Measurements from ENCODE around the gene FOSL2. TPM values are rescaled to one million over a fixed set of nuclear protein-coding genes. Genes with fewer than 3 reads are reported as not detected.

The FOSL2 gene
- total RNA-seq, 1 experiment from 2014 or later = 53.7 TPM

DNA sequence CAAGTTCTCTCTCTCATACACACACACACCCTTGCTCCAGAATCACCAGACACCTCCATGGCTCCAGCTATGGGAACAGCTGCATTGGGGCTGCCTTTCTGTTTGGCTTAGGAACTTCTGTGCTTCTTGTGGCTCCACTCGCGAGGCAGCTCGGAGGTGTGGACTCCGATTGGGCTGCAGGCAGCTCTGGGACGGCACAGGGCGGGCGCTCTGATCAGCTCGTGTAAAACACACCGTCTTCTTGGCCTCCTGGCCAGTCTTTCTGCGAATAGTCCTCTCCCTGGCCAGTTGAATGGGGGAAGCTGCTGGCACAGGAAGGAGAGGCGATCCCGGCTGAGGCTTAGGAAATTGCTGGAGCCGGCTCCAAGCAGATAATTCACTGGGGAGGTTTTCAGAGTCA is 22.4 kb downstream of the FOSL2 start:
- CTCF ChIA-PET = interaction anchor here (1.6 kb wide), 1 partner anchor 12 kb away, joined by 4 read pairs; no protein-coding TSS in a partner anchor
- Mint-ChIP-seq H3K27ac (ENCODE audit: unreplicated experiment) (no peak overlapping the region), H3K9me3 (ENCODE audit: low read depth, unreplicated experiment) (no peaks in the 10 kb centered on the region), H3K36me3 (ENCODE audit: insufficient read depth, unreplicated experiment) (peaks cover 66% of the 10 kb centered on the region), H3K4me3 (ENCODE audit: low read depth, unreplicated experiment) (no peak overlapping the region), H3K4me1 (ENCODE audit: low read depth, unreplicated experiment) (peaks cover 14% of the 10 kb centered on the region), H3K27me3 (ENCODE audit: unreplicated experiment) (no peaks in the 10 kb centered on the region)
- BruUV-seq (replicated peaks) = no TSS peak
- no peak for DNase-seq
- TF ChIP-seq, protein P1, sequence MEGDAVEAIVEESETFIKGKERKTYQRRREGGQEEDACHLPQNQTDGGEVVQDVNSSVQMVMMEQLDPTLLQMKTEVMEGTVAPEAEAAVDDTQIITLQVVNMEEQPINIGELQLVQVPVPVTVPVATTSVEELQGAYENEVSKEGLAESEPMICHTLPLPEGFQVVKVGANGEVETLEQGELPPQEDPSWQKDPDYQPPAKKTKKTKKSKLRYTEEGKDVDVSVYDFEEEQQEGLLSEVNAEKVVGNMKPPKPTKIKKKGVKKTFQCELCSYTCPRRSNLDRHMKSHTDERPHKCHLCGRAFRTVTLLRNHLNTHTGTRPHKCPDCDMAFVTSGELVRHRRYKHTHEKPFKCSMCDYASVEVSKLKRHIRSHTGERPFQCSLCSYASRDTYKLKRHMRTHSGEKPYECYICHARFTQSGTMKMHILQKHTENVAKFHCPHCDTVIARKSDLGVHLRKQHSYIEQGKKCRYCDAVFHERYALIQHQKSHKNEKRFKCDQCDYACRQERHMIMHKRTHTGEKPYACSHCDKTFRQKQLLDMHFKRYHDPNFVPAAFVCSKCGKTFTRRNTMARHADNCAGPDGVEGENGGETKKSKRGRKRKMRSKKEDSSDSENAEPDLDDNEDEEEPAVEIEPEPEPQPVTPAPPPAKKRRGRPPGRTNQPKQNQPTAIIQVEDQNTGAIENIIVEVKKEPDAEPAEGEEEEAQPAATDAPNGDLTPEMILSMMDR (IDR thresholded peaks at IDR 0.05; ENCODE audit: unreplicated experiment) = no peak
- intact Hi-C loops (cut with micrococcal nuclease; ENCODE audit: unreplicated experiment) = no loop called here

GRCh38 chr2:28415715-28416114 is 23.1 kb downstream of the FOSL2 start:
- Mint-ChIP-seq H3K27ac (ENCODE audit: unreplicated experiment) (no peak overlapping the region), H3K36me3 (ENCODE audit: insufficient read depth, unreplicated experiment) (peaks cover 68% of the 10 kb centered on the region), H3K9me3 (ENCODE audit: low read depth, unreplicated experiment) (no peaks in the 10 kb centered on the region), H3K27me3 (ENCODE audit: unreplicated experiment) (no peaks in the 10 kb centered on the region), H3K4me1 (ENCODE audit: low read depth, unreplicated experiment) (peaks cover 17% of the 10 kb centered on the region), H3K4me3 (ENCODE audit: low read depth, unreplicated experiment) (no peak overlapping the region)
- intact Hi-C loops (cut with micrococcal nuclease; ENCODE audit: unreplicated experiment) = no loop called here
- TF ChIP-seq, protein P1 (IDR thresholded peaks at IDR 0.05; ENCODE audit: unreplicated experiment) = no peak
- DNase-seq = no peak
- BruUV-seq (replicated peaks) = no TSS peak
- CTCF ChIA-PET = no interaction called here

DNA sequence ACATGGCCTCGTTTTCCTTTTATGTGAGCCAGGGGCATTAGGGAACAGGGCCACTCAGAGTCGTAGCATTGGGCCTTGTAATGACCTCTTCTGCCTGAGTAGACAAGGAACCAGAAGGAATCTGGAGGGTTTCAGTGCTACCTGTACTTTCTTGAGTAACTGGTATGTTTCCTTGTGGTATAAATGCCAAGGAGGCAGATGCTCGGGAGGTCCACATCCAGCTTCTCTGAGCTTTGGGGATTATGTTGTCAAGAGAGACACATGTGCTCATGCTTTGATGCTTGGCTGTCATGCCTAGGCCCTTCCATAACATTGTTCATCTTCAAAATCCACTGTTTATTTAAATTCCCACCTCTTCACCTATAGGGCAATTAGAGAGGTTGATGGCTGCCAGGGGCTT is 26.3 kb downstream of the FOSL2 start:
- no peaks in the 10 kb centered on the region for H3K9me3 Mint-ChIP-seq (ENCODE audit: low read depth, unreplicated experiment)
- H3K4me1 Mint-ChIP-seq (ENCODE audit: low read depth, unreplicated experiment) = peaks cover 24% of the 10 kb centered on the region
- no peak overlapping the region for H3K27ac Mint-ChIP-seq (ENCODE audit: unreplicated experiment)
- intact Hi-C loops (cut with micrococcal nuclease; ENCODE audit: unreplicated experiment) = loop anchor here (1.0 kb wide), 1 partner anchor 666 kb away; no protein-coding TSS in a partner anchor
- CTCF ChIA-PET = interaction anchor here (0.8 to 1.5 kb wide), 10 partner anchors 9 to 736 kb away, joined by 3 to 6 read pairs (median 3); no protein-coding TSS in a partner anchor
- H3K27me3 Mint-ChIP-seq (ENCODE audit: unreplicated experiment) = no peaks in the 10 kb centered on the region
- TF ChIP-seq, protein P1 (IDR thresholded peaks at IDR 0.05; ENCODE audit: unreplicated experiment) = no peak
- H3K36me3 Mint-ChIP-seq (ENCODE audit: insufficient read depth, unreplicated experiment) = peaks cover 46% of the 10 kb centered on the region
- DNase-seq = no peak
- H3K4me3 Mint-ChIP-seq (ENCODE audit: low read depth, unreplicated experiment) = no peak overlapping the region
- BruUV-seq (replicated peaks) = no TSS peak

- CTCF ChIA-PET = interaction anchor here (0.7 to 1.5 kb wide), 12 partner anchors 10 to 1038 kb away, joined by 3 to 6 read pairs (median 3); no protein-coding TSS in a partner anchor
- no peaks in the 10 kb centered on the region for H3K27me3 Mint-ChIP-seq (ENCODE audit: unreplicated experiment)
- H3K27ac Mint-ChIP-seq (ENCODE audit: unreplicated experiment) = no peak overlapping the region
- H3K9me3 Mint-ChIP-seq (ENCODE audit: low read depth, unreplicated experiment) = no peaks in the 10 kb centered on the region
- no TSS peak for BruUV-seq (replicated peaks)
- intact Hi-C loops (cut with micrococcal nuclease; ENCODE audit: unreplicated experiment) = loop anchor here (1.0 kb wide), 1 partner anchor 666 kb away; no protein-coding TSS in a partner anchor
- H3K4me3 Mint-ChIP-seq (ENCODE audit: low read depth, unreplicated experiment) = no peak overlapping the region
- H3K4me1 Mint-ChIP-seq (ENCODE audit: low read depth, unreplicated experiment) = peaks cover 30% of the 10 kb centered on the region
- TF ChIP-seq, protein P1 (IDR thresholded peaks at IDR 0.05; ENCODE audit: unreplicated experiment) = no peak
- peak; percentile 66 for DNase-seq
- H3K36me3 Mint-ChIP-seq (ENCODE audit: insufficient read depth, unreplicated experiment) = peaks cover 39% of the 10 kb centered on the region
Measured at GRCh38 chr2:28419443-28420270, 27.0 kb downstream of the FOSL2 start.
